GDM1 (cell line): Measurements from ENCODE around the gene TSHZ3.

ENCODE experiments used
- DNase-seq: peaks from one replicate; lab custom pipeline; 2025; lab: John Stamatoyannopoulos, UW

Gene TSHZ3

GRCh38 chr19:31334849-31335624 lies 14.2 kb downstream of the TSHZ3 start:
- no peak for DNase-seq

GRCh38 chr19:31334101-31334848 lies 15.0 kb downstream of the TSHZ3 start:
- no peak for DNase-seq

GRCh38 chr19:31332096-31332495 lies 17.1 kb downstream of the TSHZ3 start:
- DNase-seq, result no peak

GRCh38 chr19:31331536-31331935 lies 17.7 kb downstream of the TSHZ3 start:
- DNase-seq, result no peak

GRCh38 chr19:31330761-31331160 lies 18.5 kb downstream of the TSHZ3 start:
- DNase-seq, result no peak

GRCh38 chr19:31330237-31330636 lies 19.0 kb downstream of the TSHZ3 start:
- DNase-seq, result no peak

- DNase-seq, result no peak
These were observed 19.4 kb downstream of the TSHZ3 start for GRCh38 chr19:31329819-31330218.

- no peak for DNase-seq
These were observed 21.0 kb downstream of the TSHZ3 start for GRCh38 chr19:31328238-31328637.

- no peak for DNase-seq
These were observed 22.8 kb downstream of the TSHZ3 start for GRCh38 chr19:31326329-31327028.

- no peak for DNase-seq
These were observed 23.9 kb downstream of the TSHZ3 start for GRCh38 chr19:31325342-31325741.

GRCh38 chr19:31319465-31319864 lies 29.8 kb downstream of the TSHZ3 start:
- no peak for DNase-seq

- DNase-seq, result no peak
These were observed 30.3 kb downstream of the TSHZ3 start for GRCh38 chr19:31318790-31319425.

GRCh38 chr19:31317570-31317969 lies 31.7 kb downstream of the TSHZ3 start:
- no peak for DNase-seq

- no peak for DNase-seq
These were observed 32.1 kb downstream of the TSHZ3 start for GRCh38 chr19:31317093-31317492.

GRCh38 chr19:31316201-31316951 lies 32.9 kb downstream of the TSHZ3 start:
- no peak for DNase-seq

- DNase-seq, result no peak
These were observed 33.6 kb downstream of the TSHZ3 start for GRCh38 chr19:31315652-31316051.

GRCh38 chr19:31314849-31315629 lies 34.2 kb downstream of the TSHZ3 start:
- no peak for DNase-seq

GRCh38 chr19:31314156-31314555 lies 35.1 kb downstream of the TSHZ3 start:
- no peak for DNase-seq

- no peak for DNase-seq
These were observed 35.8 kb downstream of the TSHZ3 start for GRCh38 chr19:31313291-31314030.

GRCh38 chr19:31312677-31313244 lies 36.5 kb downstream of the TSHZ3 start:
- DNase-seq, result no peak
